Measurements from ENCODE around the gene IBSP. TPM values are rescaled to one million over a fixed set of nuclear protein-coding genes. Genes with fewer than 3 reads are reported as not detected.

Gene IBSP
- total and polyA plus RNA-seq, 7 experiments from 2014 or later = not detected

DNA sequence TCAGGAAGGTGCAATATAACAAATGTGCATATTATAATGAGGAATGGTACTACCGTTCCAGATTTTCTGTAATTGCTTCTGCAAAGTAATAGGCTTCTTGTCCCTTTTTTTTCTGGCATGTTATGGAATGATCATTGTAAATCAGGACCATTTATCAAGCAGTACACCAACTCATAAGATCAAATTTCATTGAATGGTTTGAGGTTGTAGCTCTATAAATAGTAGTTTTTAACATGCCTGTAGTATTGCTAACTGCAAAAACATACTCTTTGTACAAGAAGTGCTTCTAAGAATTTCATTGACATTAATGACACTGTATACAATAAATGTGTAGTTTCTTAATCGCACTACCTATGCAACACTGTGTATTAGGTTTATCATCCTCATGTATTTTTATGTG lies 12.6 kb downstream of the IBSP start:
- H3K36me3 ChIP-seq (ENCODE audit: control insufficient read depth in 2 of 3, insufficient read depth in 3 of 3, low read length in 3 of 3) = no peaks in the 10 kb centered on the region
- CTCF ChIA-PET = no interaction called here
- Mint-ChIP-seq H3K9me3 (peaks cover 0 to 11% (median 2%) of the 10 kb centered on the region in 11 donors), H3K27ac (no peak overlapping the region), H3K36me3 (no peaks in the 10 kb centered on the region), H3K4me3 (no peak overlapping the region), H3K4me1 (no peaks in the 10 kb centered on the region), H3K27me3 (peaks cover 0 to 8% (median 4%) of the 10 kb centered on the region in 5 donors)
- intact Hi-C loops (cut with micrococcal nuclease) = no loop called here
- no peak overlapping the region for H3K4me3 ChIP-seq (ENCODE audit: low read length)
- no peaks in the 10 kb centered on the region for H3K4me1 ChIP-seq (ENCODE audit: control insufficient read depth in 2 of 2, insufficient read depth in 2 of 2, low read length in 2 of 2)
- POLR2A ChIA-PET = no interaction called here
- ATAC-seq = no peak
- DNase-seq = no peak
- H3K9me3 ChIP-seq (ENCODE audit: control insufficient read depth in 2 of 3, low read length in 3 of 3) = no peaks in the 10 kb centered on the region
- H3K27me3 ChIP-seq (ENCODE audit: control insufficient read depth in 2 of 2, insufficient read depth in 2 of 2, low read length in 2 of 2) = no peaks in the 10 kb centered on the region
- no peak overlapping the region for H3K27ac ChIP-seq (ENCODE audit: low read depth, low read length)

DNA sequence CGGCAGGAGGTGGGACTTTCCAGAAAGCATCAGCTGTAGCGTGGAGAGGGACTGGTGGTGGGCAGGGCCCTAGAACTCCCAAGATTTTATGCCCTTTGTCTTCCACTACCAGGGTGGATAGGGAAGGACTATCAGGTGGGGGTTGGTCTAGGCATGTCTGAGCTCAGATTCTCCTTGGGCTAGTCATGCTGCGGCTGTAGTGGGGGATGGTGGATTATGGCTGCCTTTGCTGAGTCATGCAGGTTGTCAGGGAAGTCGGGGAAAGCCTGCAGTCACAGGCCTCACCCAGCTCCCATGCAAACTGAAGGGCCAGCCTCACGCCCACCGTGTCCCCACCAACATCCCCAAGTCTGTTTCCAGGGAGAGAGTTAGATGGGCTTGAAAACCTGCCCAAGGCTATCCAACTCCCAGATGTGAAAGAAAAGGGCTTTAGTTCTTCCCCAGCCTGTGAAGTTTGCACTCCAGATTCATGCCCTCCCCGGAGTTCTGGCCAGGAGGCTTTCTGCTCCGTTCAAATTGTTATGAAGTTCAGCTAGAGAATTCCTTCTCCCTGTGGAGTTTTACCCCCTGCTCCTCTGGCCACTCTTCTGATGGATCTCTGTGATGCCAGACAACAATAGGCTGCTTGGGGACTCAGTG lies 20.0 kb downstream of the IBSP start:
- Histone ChIP-seq H3K27me3 (ENCODE audit: control insufficient read depth in 2 of 2, insufficient read depth in 2 of 2, low read length in 2 of 2) (no peaks in the 10 kb centered on the region), H3K4me1 (ENCODE audit: control insufficient read depth in 2 of 2, insufficient read depth in 2 of 2, low read length in 2 of 2) (no peaks in the 10 kb centered on the region), H3K36me3 (ENCODE audit: control insufficient read depth in 2 of 3, insufficient read depth in 3 of 3, low read length in 3 of 3) (no peaks in the 10 kb centered on the region), H3K4me3 (ENCODE audit: low read length) (no peak overlapping the region), H3K9me3 (ENCODE audit: control insufficient read depth in 2 of 3, low read length in 3 of 3) (no peaks in the 10 kb centered on the region), H3K27ac (ENCODE audit: low read depth, low read length) (no peak overlapping the region)
- intact Hi-C loops (cut with micrococcal nuclease) = no loop called here
- no peaks in the 10 kb centered on the region for H3K4me1 Mint-ChIP-seq
- POLR2A ChIA-PET = no interaction called here
- DNase-seq (no peak), ATAC-seq (no peak)
- H3K27ac Mint-ChIP-seq = no peak overlapping the region
- no peaks in the 10 kb centered on the region for H3K36me3 Mint-ChIP-seq
- H3K27me3 Mint-ChIP-seq = peaks cover 0 to 36% (median 27%) of the 10 kb centered on the region in 5 donors
- H3K9me3 Mint-ChIP-seq = peaks cover 0 to 7% (median 2%) of the 10 kb centered on the region in 11 donors
- no peak overlapping the region for H3K4me3 Mint-ChIP-seq
- CTCF ChIA-PET = no interaction called here

DNA sequence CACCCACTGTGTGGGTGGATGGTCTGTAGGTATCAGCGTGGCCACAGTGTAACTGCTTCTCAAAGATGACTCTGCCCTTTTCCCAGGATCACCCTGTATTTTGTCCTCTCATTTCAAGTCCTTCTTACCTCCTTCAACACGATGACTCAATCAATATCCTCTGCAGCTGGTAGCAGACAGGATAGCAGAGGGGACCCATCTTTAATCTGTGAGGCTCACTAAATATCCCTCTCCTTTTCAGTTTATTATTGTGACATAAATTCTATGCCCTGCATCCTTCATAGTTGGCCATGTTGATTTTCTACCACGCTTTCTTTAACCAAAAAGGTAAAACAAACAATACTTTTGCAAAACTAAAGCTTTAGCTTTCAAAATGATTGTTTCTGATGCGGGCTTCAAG lies 23.8 kb downstream of the IBSP start:
- H3K27me3 Mint-ChIP-seq = peaks cover 0 to 45% (median 23%) of the 10 kb centered on the region in 5 donors
- ChIA-PET POLR2A (no interaction called here), CTCF (no interaction called here)
- H3K27ac Mint-ChIP-seq = no peak overlapping the region
- no peak overlapping the region for H3K4me3 ChIP-seq (ENCODE audit: low read length)
- ATAC-seq (no peak), DNase-seq (no peak)
- no peaks in the 10 kb centered on the region for H3K27me3 ChIP-seq (ENCODE audit: control insufficient read depth in 2 of 2, insufficient read depth in 2 of 2, low read length in 2 of 2)
- H3K9me3 ChIP-seq (ENCODE audit: control insufficient read depth in 2 of 3, low read length in 3 of 3) = no peaks in the 10 kb centered on the region
- H3K36me3 Mint-ChIP-seq = no peaks in the 10 kb centered on the region
- no peaks in the 10 kb centered on the region for H3K4me1 Mint-ChIP-seq
- no peaks in the 10 kb centered on the region for H3K4me1 ChIP-seq (ENCODE audit: control insufficient read depth in 2 of 2, insufficient read depth in 2 of 2, low read length in 2 of 2)
- peaks cover 0 to 5% (median 0%) of the 10 kb centered on the region in 11 donors for H3K9me3 Mint-ChIP-seq
- H3K4me3 Mint-ChIP-seq = no peak overlapping the region
- H3K36me3 ChIP-seq (ENCODE audit: control insufficient read depth in 2 of 3, insufficient read depth in 3 of 3, low read length in 3 of 3) = no peaks in the 10 kb centered on the region
- no peak overlapping the region for H3K27ac ChIP-seq (ENCODE audit: low read depth, low read length)
- intact Hi-C loops (cut with micrococcal nuclease) = no loop called here

DNA sequence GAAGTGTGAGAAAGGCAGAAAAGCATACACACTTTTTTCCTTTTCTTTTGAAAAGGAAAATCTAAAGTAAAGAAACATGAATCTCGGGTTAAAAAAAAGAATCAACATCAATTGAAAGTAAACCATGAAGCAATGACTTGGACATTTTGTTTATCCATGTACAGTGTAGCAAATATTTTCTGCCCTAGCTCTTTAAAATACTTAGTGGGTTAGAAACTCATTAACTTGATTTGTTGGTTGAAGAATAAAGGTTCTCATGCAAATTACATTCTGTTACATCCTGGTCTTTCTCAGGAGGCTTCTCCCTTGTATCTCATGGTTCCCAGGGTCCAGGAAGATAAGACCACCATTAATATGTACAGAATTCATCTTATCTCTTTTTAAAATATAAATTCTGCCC lies 24.4 kb downstream of the IBSP start:
- H3K4me1 ChIP-seq (ENCODE audit: control insufficient read depth in 2 of 2, insufficient read depth in 2 of 2, low read length in 2 of 2) = no peaks in the 10 kb centered on the region
- Mint-ChIP-seq H3K27me3 (peaks cover 2 to 47% (median 25%) of the 10 kb centered on the region in 5 donors), H3K36me3 (no peaks in the 10 kb centered on the region), H3K4me1 (no peaks in the 10 kb centered on the region), H3K4me3 (no peak overlapping the region), H3K27ac (no peak overlapping the region), H3K9me3 (peaks cover 0 to 5% (median 0%) of the 10 kb centered on the region in 11 donors)
- no peaks in the 10 kb centered on the region for H3K36me3 ChIP-seq (ENCODE audit: control insufficient read depth in 2 of 3, insufficient read depth in 3 of 3, low read length in 3 of 3)
- CTCF ChIA-PET = no interaction called here
- DNase-seq = no peak
- no peak for ATAC-seq
- no peaks in the 10 kb centered on the region for H3K9me3 ChIP-seq (ENCODE audit: control insufficient read depth in 2 of 3, low read length in 3 of 3)
- no peaks in the 10 kb centered on the region for H3K27me3 ChIP-seq (ENCODE audit: control insufficient read depth in 2 of 2, insufficient read depth in 2 of 2, low read length in 2 of 2)
- no peak overlapping the region for H3K27ac ChIP-seq (ENCODE audit: low read depth, low read length)
- POLR2A ChIA-PET = no interaction called here
- no peak overlapping the region for H3K4me3 ChIP-seq (ENCODE audit: low read length)
- intact Hi-C loops (cut with micrococcal nuclease) = no loop called here

DNA sequence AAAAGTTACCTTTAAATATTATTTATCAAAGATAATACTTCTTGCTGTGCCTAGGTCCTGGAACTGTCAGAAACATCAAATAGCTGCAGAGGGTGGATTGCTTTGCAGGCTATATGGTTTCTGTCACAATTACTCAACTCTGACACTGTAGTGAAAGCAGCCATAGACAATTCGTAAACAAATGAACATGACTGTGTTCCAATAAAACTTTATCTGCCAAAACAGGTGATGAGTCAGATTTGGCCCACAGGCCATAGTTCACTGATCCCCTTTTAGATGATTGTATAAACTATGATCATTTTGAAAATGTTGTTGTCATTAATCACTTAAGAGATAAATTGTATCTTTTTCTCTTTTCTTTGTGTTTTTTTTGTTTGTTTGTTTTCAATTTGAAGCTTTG lies 25.0 kb downstream of the IBSP start:
- Histone ChIP-seq H3K36me3 (ENCODE audit: control insufficient read depth in 2 of 3, insufficient read depth in 3 of 3, low read length in 3 of 3) (no peaks in the 10 kb centered on the region), H3K4me1 (ENCODE audit: control insufficient read depth in 2 of 2, insufficient read depth in 2 of 2, low read length in 2 of 2) (no peaks in the 10 kb centered on the region), H3K27ac (ENCODE audit: low read depth, low read length) (no peak overlapping the region), H3K9me3 (ENCODE audit: control insufficient read depth in 2 of 3, low read length in 3 of 3) (no peaks in the 10 kb centered on the region), H3K4me3 (ENCODE audit: low read length) (no peak overlapping the region), H3K27me3 (ENCODE audit: control insufficient read depth in 2 of 2, insufficient read depth in 2 of 2, low read length in 2 of 2) (no peaks in the 10 kb centered on the region)
- no peak overlapping the region for H3K4me3 Mint-ChIP-seq
- ChIA-PET CTCF (no interaction called here), POLR2A (no interaction called here)
- no peaks in the 10 kb centered on the region for H3K4me1 Mint-ChIP-seq
- no peaks in the 10 kb centered on the region for H3K36me3 Mint-ChIP-seq
- intact Hi-C loops (cut with micrococcal nuclease) = no loop called here
- DNase-seq (no peak), ATAC-seq (no peak)
- peaks cover 6 to 41% (median 23%) of the 10 kb centered on the region in 5 donors for H3K27me3 Mint-ChIP-seq
- H3K9me3 Mint-ChIP-seq = peaks cover 0 to 5% (median 0%) of the 10 kb centered on the region in 11 donors
- H3K27ac Mint-ChIP-seq = no peak overlapping the region

DNA sequence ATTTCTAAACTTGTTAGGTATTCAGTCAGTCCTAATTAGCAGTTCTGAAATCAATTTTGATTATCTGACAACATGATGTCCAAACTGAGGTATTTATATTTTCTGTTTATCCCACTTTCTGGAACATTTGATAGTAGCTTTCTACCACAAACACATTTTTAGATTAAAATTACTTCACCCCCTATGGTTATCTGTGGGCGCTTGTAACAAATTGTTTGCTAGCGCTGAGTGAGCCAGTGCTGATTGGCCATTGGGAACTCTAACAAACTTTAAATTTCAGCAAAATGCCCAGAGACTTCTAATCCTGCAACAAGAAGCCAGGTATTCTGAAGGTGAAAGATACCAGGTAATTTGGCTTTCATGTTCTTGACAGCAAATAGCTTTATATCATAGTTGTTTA lies 33.3 kb downstream of the IBSP start, which contains the start of gene MEPE:
TSS of gene MEPE (plus strand) at position 301 of the 400 bp plus-strand sequence. CDS start 1,746 bp downstream, outside the sequence.
- Mint-ChIP-seq H3K9me3 (peaks cover 0 to 4% (median 0%) of the 10 kb centered on the region in 11 donors), H3K36me3 (no peaks in the 10 kb centered on the region), H3K4me3 (no peak within 1 kb of the TSS), H3K27me3 (peaks cover 17 to 29% (median 24%) of the 10 kb centered on the region in 5 donors), H3K27ac (no peak within 1 kb of the TSS), H3K4me1 (no peaks in the 10 kb centered on the region)
- Histone ChIP-seq H3K4me1 (ENCODE audit: control insufficient read depth in 2 of 2, insufficient read depth in 2 of 2, low read length in 2 of 2) (no peaks in the 10 kb centered on the region), H3K4me3 (ENCODE audit: low read length) (no peak within 1 kb of the TSS), H3K36me3 (ENCODE audit: control insufficient read depth in 2 of 3, insufficient read depth in 3 of 3, low read length in 3 of 3) (no peaks in the 10 kb centered on the region), H3K27ac (ENCODE audit: low read depth, low read length) (no peak within 1 kb of the TSS), H3K27me3 (ENCODE audit: control insufficient read depth in 2 of 2, insufficient read depth in 2 of 2, low read length in 2 of 2) (no peaks in the 10 kb centered on the region), H3K9me3 (ENCODE audit: control insufficient read depth in 2 of 3, low read length in 3 of 3) (no peaks in the 10 kb centered on the region)
- CTCF ChIA-PET = interaction anchor here (0.6 kb wide), 1 partner anchor 802 kb away, joined by 3 read pairs; no protein-coding TSS in a partner anchor
- POLR2A ChIA-PET = no interaction called here
- no peak for DNase-seq
- intact Hi-C loops (cut with micrococcal nuclease) = no loop called here
- no peak for ATAC-seq

DNA sequence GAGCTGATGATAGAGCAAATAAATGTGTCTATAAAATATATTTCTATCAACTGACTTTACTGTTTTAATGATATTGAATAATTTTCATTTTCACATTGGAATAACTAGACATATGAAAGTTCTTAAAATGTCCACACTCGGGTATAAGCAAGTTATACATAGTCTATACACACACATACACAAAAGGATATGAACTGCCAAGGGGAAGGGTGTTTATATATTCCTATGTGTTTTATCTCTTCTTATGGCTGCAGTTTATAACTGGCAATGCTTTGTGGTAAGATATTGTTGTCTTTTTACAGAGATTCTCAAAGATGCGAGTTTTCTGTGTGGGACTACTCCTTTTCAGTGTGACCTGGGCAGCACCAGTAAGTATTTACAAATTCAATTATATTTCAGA lies 35.0 kb downstream of the IBSP start:
- H3K4me3 ChIP-seq (ENCODE audit: low read length) = no peak overlapping the region
- Mint-ChIP-seq H3K9me3 (peaks cover 0 to 3% (median 0%) of the 10 kb centered on the region in 11 donors), H3K4me1 (peaks cover 0 to 2% (median 0%) of the 10 kb centered on the region in 7 donors), H3K27ac (no peak overlapping the region), H3K27me3 (peaks cover 13 to 24% (median 20%) of the 10 kb centered on the region in 5 donors), H3K36me3 (no peaks in the 10 kb centered on the region), H3K4me3 (no peak overlapping the region)
- POLR2A ChIA-PET = no interaction called here
- DNase-seq (no peak), ATAC-seq (no peak)
- no peaks in the 10 kb centered on the region for H3K36me3 ChIP-seq (ENCODE audit: control insufficient read depth in 2 of 3, insufficient read depth in 3 of 3, low read length in 3 of 3)
- H3K27ac ChIP-seq (ENCODE audit: low read depth, low read length) = no peak overlapping the region
- intact Hi-C loops (cut with micrococcal nuclease) = no loop called here
- no peaks in the 10 kb centered on the region for H3K9me3 ChIP-seq (ENCODE audit: control insufficient read depth in 2 of 3, low read length in 3 of 3)
- H3K27me3 ChIP-seq (ENCODE audit: control insufficient read depth in 2 of 2, insufficient read depth in 2 of 2, low read length in 2 of 2) = no peaks in the 10 kb centered on the region
- CTCF ChIA-PET = no interaction called here
- H3K4me1 ChIP-seq (ENCODE audit: control insufficient read depth in 2 of 2, insufficient read depth in 2 of 2, low read length in 2 of 2) = no peaks in the 10 kb centered on the region
